GM21619 (cell line): Measurements from ENCODE around the gene CFTR.

Experiments used
- ATAC-seq: cut with Tn5 transposase; IDR thresholded peaks from one replicate; pipeline ENCODE4 v1.9.1; 2021; ENCODE audit not compliant: unreplicated experiment

Gene CFTR

GRCh38 chr7:117582219-117582704 lies 102.4 kb downstream of the CFTR start:
- no peak for ATAC-seq

GRCh38 chr7:117587931-117588330 lies 108.1 kb downstream of the CFTR start:
- ATAC-seq = no peak

GRCh38 chr7:117588352-117588794 lies 108.5 kb downstream of the CFTR start:
- ATAC-seq = no peak

GRCh38 chr7:117590191-117590590 lies 110.4 kb downstream of the CFTR start:
- ATAC-seq = no peak

- ATAC-seq = no peak
Observed at GRCh38 chr7:117592011-117592635, 112.3 kb downstream of the CFTR start.

- ATAC-seq = no peak
Observed at GRCh38 chr7:117596134-117596533, 116.3 kb downstream of the CFTR start.

GRCh38 chr7:117597755-117598154 lies 117.9 kb downstream of the CFTR start:
- no peak for ATAC-seq

- ATAC-seq = no peak
Observed at GRCh38 chr7:117600911-117601310, 121.1 kb downstream of the CFTR start.

GRCh38 chr7:117603627-117604026 lies 123.8 kb downstream of the CFTR start:
- no peak for ATAC-seq

GRCh38 chr7:117605712-117606111 lies 125.9 kb downstream of the CFTR start:
- no peak for ATAC-seq

- ATAC-seq = no peak
Observed at GRCh38 chr7:117606132-117606531, 126.3 kb downstream of the CFTR start.

- no peak for ATAC-seq
Observed at GRCh38 chr7:117610396-117610795, 130.6 kb downstream of the CFTR start.

GRCh38 chr7:117612637-117613036 lies 132.8 kb downstream of the CFTR start:
- ATAC-seq = no peak

- ATAC-seq = no peak
Observed at GRCh38 chr7:117616694-117617093, 136.9 kb downstream of the CFTR start.

- no peak for ATAC-seq
Observed at GRCh38 chr7:117619681-117620080, 139.9 kb downstream of the CFTR start.

- no peak for ATAC-seq
Observed at GRCh38 chr7:117621075-117621618, 141.3 kb downstream of the CFTR start.

- no peak for ATAC-seq
Observed at GRCh38 chr7:117623606-117624005, 143.8 kb downstream of the CFTR start.

- ATAC-seq = no peak
Observed at GRCh38 chr7:117630501-117630900, 150.7 kb downstream of the CFTR start.

- ATAC-seq = no peak
Observed at GRCh38 chr7:117630907-117631564, 151.2 kb downstream of the CFTR start.

- ATAC-seq = no peak
Observed at GRCh38 chr7:117631652-117632051, 151.8 kb downstream of the CFTR start.

- no peak for ATAC-seq
Observed at GRCh38 chr7:117637937-117638336, 158.1 kb downstream of the CFTR start.

- ATAC-seq = no peak
Observed at GRCh38 chr7:117639966-117640365, 160.1 kb downstream of the CFTR start.
